K562 (cell line): Measurements from ENCODE around the gene SCUBE2. TPM values are rescaled to one million over a fixed set of nuclear protein-coding genes. Genes with fewer than 3 reads are reported as not detected.

ENCODE experiments used
- ARID3A ChIP-seq: IDR thresholded peaks from 2 replicates; pipeline ENCODE4 v1.6.1; 2012; ENCODE audit warnings: low read depth, low read length, improper control_type of control experiment, borderline replicate concordance
- FOSL1 ChIP-seq: fragments of 200-800 bp; sonication (Bioruptor generic); conservative IDR thresholded peaks from 2 replicates; pipeline ENCODE4 v1.6.1; 2016; ENCODE audit warnings: missing genetic modification characterization, missing compliant biosample characterization
- JUN ChIP-seq, 2 experiments: sonication (generic) in 1 of 2; formaldehyde crosslinking in 1 of 2; IDR thresholded peaks; 2 replicates each; pipeline versions ENCODE4 v1.6.1 to v1.8.0; 2012 to 2022; ENCODE audit warnings: borderline replicate concordance in 2 of 2, mild to moderate bottlenecking in 2 of 2, improper control_type of control experiment in 1 of 2, low read depth in 1 of 2, low read length in 1 of 2, missing genetic modification reagents in 1 of 2
- LCOR ChIP-seq: sonication (generic); formaldehyde crosslinking; IDR thresholded peaks from 2 replicates; pipeline ENCODE4 v1.8.0; 2022; ENCODE audit warnings: mild to moderate bottlenecking, missing genetic modification reagents
- MYNN ChIP-seq, 2 experiments: sonication (generic); formaldehyde crosslinking in 1 of 2; IDR thresholded peaks; 2 replicates each; pipeline versions ENCODE4 v1.5.0 to v1.6.1; 2016 to 2020; ENCODE audit warnings: antibody characterized with exemption in 1 of 2, missing genetic modification reagents in 1 of 2
- NRF1 ChIP-seq, 2 experiments: fragments of 450-650 bp; IDR thresholded peaks in 1 of 2; conservative IDR thresholded peaks in 1 of 2; 2 replicates each; pipeline ENCODE4 v1.6.1; 2014; ENCODE audit warnings: mild to moderate bottlenecking in 2 of 2
- SMAD1 ChIP-seq: fragments of 150-350 bp; IDR thresholded peaks from 2 replicates; pipeline ENCODE4 v1.6.1; 2014; ENCODE audit warnings: low read length, low read depth; ENCODE audit not compliant: partially characterized antibody
- SMARCB1 ChIP-seq: IDR thresholded peaks from 2 replicates; pipeline ENCODE4 v1.6.1; 2011; ENCODE audit warnings: improper control_type of control experiment, low read depth; ENCODE audit not compliant: insufficient read length
- SUPT5H ChIP-seq: fragments of 450-650 bp; IDR thresholded peaks from 2 replicates; pipeline ENCODE4 v1.6.1; 2016
- TARDBP ChIP-seq: fragments of 450-650 bp; IDR thresholded peaks from 2 replicates; pipeline ENCODE4 v1.6.1; 2016
- TEAD1 ChIP-seq, 2 experiments: fragments of 450-650 bp in 1 of 2; sonication (generic) in 1 of 2; formaldehyde crosslinking; IDR thresholded peaks; 2 replicates each; pipeline versions ENCODE4 v1.4.0 to v1.8.0; 2020 to 2022; ENCODE audit warnings: mild to moderate bottlenecking in 2 of 2, missing genetic modification reagents in 1 of 2
- TEAD4 ChIP-seq, 2 experiments: sonication (generic) in 1 of 2; formaldehyde crosslinking in 1 of 2; IDR thresholded peaks; 2 replicates each; pipeline versions ENCODE4 v1.6.1 to v1.8.0; 2012 to 2022; ENCODE audit warnings: borderline replicate concordance in 1 of 2, inconsistent platforms in 1 of 2, low read length in 1 of 2, mild to moderate bottlenecking in 1 of 2, missing genetic modification reagents in 1 of 2
- polyA plus RNA-seq, 8 experiments: library from polyadenylated mRNA; depleted of rRNA in 4 of 8; stranded (reverse) in 5 of 8; unstranded in 3 of 8; fragments of >200 nt; fragmentation: Nextera tagmentation in 2 of 8; fragmentation: Illumina TruSeq in 1 of 8; extraction: Ambion mirVana in 2 of 8; extraction: Trizol in 1 of 8; gene quantifications; 2 replicates each; pipeline versions ENCODE4 v1.2.1 to v1.2.3, GENCODE V29; 2011 to 2014; ENCODE audit warnings: inconsistent platforms in 1 of 8, missing spikeins in 1 of 8
- total RNA-seq, 7 experiments: library from RNA; depleted of rRNA in 6 of 7; stranded (reverse); fragments of >200 nt in 6 of 7; fragmentation: Illumina TruSeq in 2 of 7; extraction: Trizol in 2 of 7; gene quantifications; 2 replicates each; pipeline versions ENCODE4 v1.2.1 to v1.2.3, GENCODE V29; 2011 to 2021; ENCODE audit warnings: low replicate concordance in 1 of 7
- TF ChIP-seq, protein P1 (sequence below): fragments of 450-650 bp; IDR thresholded peaks from 2 replicates; pipeline ENCODE4 v1.6.1; 2016

Gene SCUBE2
- total and polyA plus RNA-seq, 9 of the 15 experiments (the other 6 are each of a cell fraction or from before 2014, with no cell fraction given): 0.06 to 0.40 (median 0.07) TPM; not detected in 6

- TF ChIP-seq, protein P1, sequence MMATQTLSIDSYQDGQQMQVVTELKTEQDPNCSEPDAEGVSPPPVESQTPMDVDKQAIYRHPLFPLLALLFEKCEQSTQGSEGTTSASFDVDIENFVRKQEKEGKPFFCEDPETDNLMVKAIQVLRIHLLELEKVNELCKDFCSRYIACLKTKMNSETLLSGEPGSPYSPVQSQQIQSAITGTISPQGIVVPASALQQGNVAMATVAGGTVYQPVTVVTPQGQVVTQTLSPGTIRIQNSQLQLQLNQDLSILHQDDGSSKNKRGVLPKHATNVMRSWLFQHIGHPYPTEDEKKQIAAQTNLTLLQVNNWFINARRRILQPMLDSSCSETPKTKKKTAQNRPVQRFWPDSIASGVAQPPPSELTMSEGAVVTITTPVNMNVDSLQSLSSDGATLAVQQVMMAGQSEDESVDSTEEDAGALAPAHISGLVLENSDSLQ: peak; percentile 26; the same call in 1 of the 2 replicates
- TF ChIP-seq JUN (IDR thresholded peaks at IDR 0.05; ENCODE audit: borderline replicate concordance, low read depth, low read length) (peak; percentile 96), JUN (CRISPR knock-in tag; IDR thresholded peaks at IDR 0.05; ENCODE audit: borderline replicate concordance) (no peak; the same call in 1 of the 2 replicates), NRF1 (conservative IDR thresholded peaks at IDR 0.05 in 1 of 2, IDR thresholded peaks at IDR 0.05 in 1 of 2) (peak; percentile 43 to 58), SMARCB1 (peak; percentile 95), SMAD1 (peak; percentile 50), TEAD1 (CRISPR knock-in tag; IDR thresholded peaks at IDR 0.05) (peak in 1 of 2 experiments; percentile 72; a peak in 2 of 4 replicates), TEAD4 (IDR thresholded peaks at IDR 0.05; ENCODE audit: low read length) (peak; percentile 95), TEAD4 (CRISPR knock-in tag; IDR thresholded peaks at IDR 0.05; ENCODE audit: borderline replicate concordance) (no peak), MYNN (IDR thresholded peaks at IDR 0.05) (peak; percentile 63; the same call in 1 of the 2 replicates), MYNN (CRISPR knock-in tag; IDR thresholded peaks at IDR 0.05) (no peak), TARDBP (peak; percentile 71; the same call in 1 of the 2 replicates), FOSL1 (peak; percentile 96), ARID3A (no peak), SUPT5H (no peak), LCOR (CRISPR knock-in tag) (0 out of 2 replicates have a peak, but pooled peaks have one; percentile 29)
Measured at GRCh38 chr11:8988329-8989234, 102.8 kb downstream of the SCUBE2 start (continued).
